ENCODE measurements around the gene MDM4.

The MDM4 gene

GRCh38 chr1:204530932-204531331 lies 14.7 kb downstream of the MDM4 start:
- DNase-seq (ENCODE audit: insufficient read length, low spot score): no peak
- no peak for TF ChIP-seq CTCF (IDR thresholded peaks at IDR 0.05; ENCODE audit: insufficient read depth, missing control alignments)
- FAIRE-seq: no peak

GRCh38 chr1:204532832-204533231 lies 16.6 kb downstream of the MDM4 start:
- no peak for TF ChIP-seq CTCF (IDR thresholded peaks at IDR 0.05; ENCODE audit: insufficient read depth, missing control alignments)
- FAIRE-seq (peak; percentile 70), DNase-seq (ENCODE audit: insufficient read length, low spot score) (no peak)

GRCh38 chr1:204541626-204542025 lies 25.4 kb downstream of the MDM4 start:
- no peak for TF ChIP-seq CTCF (IDR thresholded peaks at IDR 0.05; ENCODE audit: insufficient read depth, missing control alignments)
- FAIRE-seq: no peak
- no peak for DNase-seq (ENCODE audit: insufficient read length, low spot score)

- TF ChIP-seq CTCF (IDR thresholded peaks at IDR 0.05; ENCODE audit: insufficient read depth, missing control alignments): no peak
- DNase-seq (ENCODE audit: insufficient read length, low spot score) (no peak), FAIRE-seq (peak; percentile 88)
These were observed 28.1 kb downstream of the MDM4 start for GRCh38 chr1:204544321-204544720.

GRCh38 chr1:204545202-204545601 lies 29.0 kb downstream of the MDM4 start:
- DNase-seq (ENCODE audit: insufficient read length, low spot score) (no peak), FAIRE-seq (no peak)
- TF ChIP-seq CTCF (IDR thresholded peaks at IDR 0.05; ENCODE audit: insufficient read depth, missing control alignments): no peak

- FAIRE-seq: no peak
- no peak for DNase-seq (ENCODE audit: insufficient read length, low spot score)
These were observed 29.7 kb downstream of the MDM4 start for GRCh38 chr1:204545881-204546280.

GRCh38 chr1:204548265-204548664 lies 32.1 kb downstream of the MDM4 start:
- FAIRE-seq: no peak

More at GRCh38 chr1:204545881-204546280, 29.7 kb downstream of the MDM4 start:
- TF ChIP-seq CTCF (IDR thresholded peaks at IDR 0.05; ENCODE audit: insufficient read depth, missing control alignments): no peak

More at GRCh38 chr1:204548265-204548664, 32.1 kb downstream of the MDM4 start:
- no peak for DNase-seq (ENCODE audit: insufficient read length, low spot score)
- no peak for TF ChIP-seq CTCF (IDR thresholded peaks at IDR 0.05; ENCODE audit: insufficient read depth, missing control alignments)

Data from D721Med (cell line).